ENCODE data around the gene NPM3.

- TF ChIP-seq EZH2 (IDR thresholded peaks at IDR 0.05; ENCODE audit: insufficient read depth, poor library complexity, severe bottlenecking) (no peak), EZH2phosphoT487 (IDR thresholded peaks at IDR 0.05; ENCODE audit: insufficient read depth, low read depth) (no peak)
Observed at GRCh38 chr10:101767600-101767945, 15.7 kb downstream of the NPM3 start.

Measured in GM23248 (cell line).